IMR-90 (cell line): Measurements from ENCODE around the gene MTR. TPM values are rescaled to one million over a fixed set of nuclear protein-coding genes. Genes with fewer than 3 reads are reported as not detected.

Source experiments
- ATAC-seq: fragments of 200-7000 bp; cut with Tn5 transposase; 2 replicates; pipeline ENCODE4 v1.9.1; 2020; ENCODE audit warnings: low read depth, mild to moderate bottlenecking, moderate library complexity
- BruUV-seq: library from RNA; stranded (reverse); fragments of 400-500 nt; replicated peaks from 2 replicates; lab custom pipeline; 2021; lab: Mats Ljungman, UMichigan
- CTCF ChIA-PET: fragments of 300-600 bp; formaldehyde crosslinking; extraction: SDS; loops from one replicate; lab custom pipeline; 2021; ENCODE audit warnings: antibody characterized with exemption; lab: Yijun Ruan, JAX
- POLR2A ChIA-PET: fragments of 300-600 bp; sonication (Branson Sonifier 250); formaldehyde crosslinking; loops from one replicate; lab custom pipeline; 2022; ENCODE audit warnings: antibody characterized with exemption; ENCODE audit not compliant: unreplicated experiment; lab: Charles Lee
- DNase-seq: peaks from one replicate; pipeline ENCODE4 v3.0.0; 2013
- H2AFZ ChIP-seq: replicated peaks from 2 replicates; pipeline ENCODE3; 2013; ENCODE audit warnings: low read length, mild to moderate bottlenecking; ENCODE audit not compliant: poor library complexity
- H2AK5ac ChIP-seq: 2 replicates; pipeline ENCODE4 v1.6.1; 2013; ENCODE audit warnings: low read depth, low read length, inconsistent platforms
- H2AK9ac ChIP-seq: replicated peaks from 2 replicates; pipeline ENCODE3; 2013; ENCODE audit warnings: mild to moderate bottlenecking, low read depth, low read length, moderate library complexity; ENCODE audit not compliant: poor library complexity
- H2BK120ac ChIP-seq: 2 replicates; pipeline ENCODE4 v1.6.1; 2013; ENCODE audit warnings: low read depth, low read length, inconsistent platforms
- H2BK15ac ChIP-seq: 3 replicates; pipeline ENCODE4 v1.6.1; 2013; ENCODE audit warnings: low read depth, low read length, inconsistent platforms
- H2BK20ac ChIP-seq: 2 replicates; pipeline ENCODE4 v1.6.1; 2013; ENCODE audit warnings: low read depth, mild to moderate bottlenecking, inconsistent platforms, low read length, moderate library complexity
- H2BK5ac ChIP-seq: 2 replicates; pipeline ENCODE4 v1.6.1; 2013; ENCODE audit warnings: mild to moderate bottlenecking, low read depth, low read length, inconsistent platforms; ENCODE audit not compliant: poor library complexity, severe bottlenecking
- H3K14ac ChIP-seq: replicated peaks from 2 replicates; pipeline ENCODE4 v1.6.1; 2013; ENCODE audit warnings: low read depth, low read length, inconsistent platforms
- H3K18ac ChIP-seq: 2 replicates; pipeline ENCODE4 v1.6.1; 2013; ENCODE audit warnings: low read depth, low read length, control low read depth
- H3K23ac ChIP-seq: 2 replicates; pipeline ENCODE4 v1.6.1; 2013; ENCODE audit warnings: low read depth, low read length, inconsistent platforms
- H3K27ac ChIP-seq: 2 replicates; pipeline ENCODE4 v1.5.1; 2013; ENCODE audit warnings: mild to moderate bottlenecking, control low read depth, low read length; ENCODE audit not compliant: insufficient read depth
- H3K27me3 ChIP-seq: 2 replicates; pipeline ENCODE4 v1.6.1; 2013; ENCODE audit warnings: low read length; ENCODE audit not compliant: control insufficient read depth, insufficient read depth
- H3K36me3 ChIP-seq: 2 replicates; pipeline ENCODE4 v1.6.1; 2013; ENCODE audit warnings: low read length, mixed read lengths; ENCODE audit not compliant: control insufficient read depth, insufficient read depth
- H3K4ac ChIP-seq: 2 replicates; pipeline ENCODE4 v1.6.1; 2013; ENCODE audit warnings: low read depth, low read length, inconsistent platforms
- H3K4me1 ChIP-seq: 2 replicates; pipeline ENCODE4 v1.6.1; 2013; ENCODE audit warnings: low read length, mixed read lengths; ENCODE audit not compliant: control insufficient read depth, insufficient read depth
- H3K4me2 ChIP-seq: 2 replicates; pipeline ENCODE4 v1.6.1; 2013; ENCODE audit warnings: low read depth, mild to moderate bottlenecking, control low read depth, low read length, moderate library complexity
- H3K4me3 ChIP-seq: 2 replicates; pipeline ENCODE4 v1.5.1; 2013; ENCODE audit warnings: low read depth, mild to moderate bottlenecking, control low read depth, low read length, moderate library complexity; ENCODE audit not compliant: insufficient read depth
- H3K56ac ChIP-seq: 2 replicates; pipeline ENCODE4 v1.6.1; 2013; ENCODE audit warnings: low read length, inconsistent platforms; ENCODE audit not compliant: insufficient read depth; ENCODE audit errors: extremely low read depth
- H3K79me1 ChIP-seq, 2 experiments: 2 replicates each; pipeline ENCODE4 v1.6.1; 2013; ENCODE audit warnings: low read length in 2 of 2, inconsistent platforms in 1 of 2, low read depth in 1 of 2
- H3K9ac ChIP-seq: 2 replicates; pipeline ENCODE4 v1.6.1; 2013; ENCODE audit warnings: low read depth, low read length, control low read depth
- H3K9me1 ChIP-seq: 2 replicates; pipeline ENCODE4 v1.6.1; 2013; ENCODE audit warnings: low read length, inconsistent platforms; ENCODE audit not compliant: insufficient read depth
- H3K9me3 ChIP-seq: 2 replicates; pipeline ENCODE4 v1.6.1; 2013; ENCODE audit warnings: low read length; ENCODE audit not compliant: control insufficient read depth, insufficient read depth
- H4K20me1 ChIP-seq: 2 replicates; pipeline ENCODE4 v1.6.1; 2013; ENCODE audit warnings: low read length, inconsistent platforms; ENCODE audit not compliant: insufficient read depth
- H4K5ac ChIP-seq: 2 replicates; pipeline ENCODE4 v1.6.1; 2013; ENCODE audit warnings: mild to moderate bottlenecking, low read depth, low read length, control low read depth
- H4K8ac ChIP-seq, 2 experiments: 2 replicates each; pipeline ENCODE4 v1.6.1; 2013; ENCODE audit warnings: low read depth in 2 of 2, low read length in 2 of 2, control low read depth in 1 of 2, inconsistent platforms in 1 of 2
- H4K91ac ChIP-seq: 2 replicates; pipeline ENCODE4 v1.6.1; 2013; ENCODE audit warnings: low read depth, low read length, inconsistent platforms; ENCODE audit not compliant: insufficient read depth
- BHLHE40 ChIP-seq: fragments of 150-350 bp; IDR thresholded peaks from 2 replicates; pipeline ENCODE4 v1.6.1; 2016; ENCODE audit warnings: mild to moderate bottlenecking, low read depth, low read length
- CEBPB ChIP-seq: IDR thresholded peaks from 2 replicates; pipeline ENCODE4 v1.6.1; 2012; ENCODE audit warnings: low read depth, low read length, improper control_type of control experiment
- MAFK ChIP-seq: IDR thresholded peaks from 2 replicates; pipeline ENCODE4 v1.6.1; 2012; ENCODE audit warnings: low read depth, low read length, improper control_type of control experiment
- MAZ ChIP-seq: IDR thresholded peaks from 2 replicates; pipeline ENCODE4 v1.6.1; 2012; ENCODE audit warnings: low read depth, mild to moderate bottlenecking, low read length, improper control_type of control experiment, moderate library complexity, borderline replicate concordance
- MXI1 ChIP-seq: IDR thresholded peaks from 2 replicates; pipeline ENCODE4 v1.6.1; 2012; ENCODE audit warnings: low read depth, mild to moderate bottlenecking, low read length, moderate library complexity, borderline replicate concordance
- NFE2L2 ChIP-seq: fragments of 150-350 bp; IDR thresholded peaks from 2 replicates; pipeline ENCODE4 v1.6.1; 2016; ENCODE audit warnings: low read depth, mild to moderate bottlenecking, low read length
- POLR2A ChIP-seq: IDR thresholded peaks from 2 replicates; pipeline ENCODE4 v1.6.1; 2012; ENCODE audit warnings: mild to moderate bottlenecking, low read depth, low read length
- RCOR1 ChIP-seq: IDR thresholded peaks from 2 replicates; pipeline ENCODE4 v1.6.1; 2012; ENCODE audit warnings: mild to moderate bottlenecking, low read length, improper control_type of control experiment; ENCODE audit not compliant: insufficient replicate concordance
- WGBS, 2 experiments: methylation state at CpG; one replicate each; pipeline versions ENCODE4 v1.1.5 to v1.1.7; 2013; ENCODE audit warnings: missing lambda C conversion rate in 2 of 2; ENCODE audit not compliant: insufficient read length in 1 of 2; ENCODE audit errors: extremely low coverage in 2 of 2; 5-methylcytosine and 5-hydroxymethylcytosine counted together
- dilution Hi-C: fragments of 300-500 bp; cut with HindIII; formaldehyde crosslinking; loops from one replicate; pipeline ENCODE4 v1.14.3; 2018; ENCODE audit warnings: low sequenced_read_pairs; ENCODE audit not compliant: unreplicated experiment
- in situ Hi-C: fragments of 300-500 bp; cut with MboI; formaldehyde crosslinking; loops from 3 replicates; pipeline ENCODE4 v1.14.3; 2019; ENCODE audit warnings: low sequenced_read_pairs, inconsistent platforms, mixed read lengths
- intact Hi-C: fragments of 100-400 bp; cut with micrococcal nuclease; formaldehyde crosslinking; loops from 2 replicates; pipeline ENCODE4 v1.10.0; 2022
- polyA plus RNA-seq, 3 experiments: library from polyadenylated mRNA; depleted of rRNA; stranded (reverse); fragments of >200 nt; gene quantifications; 2 replicates each; pipeline ENCODE4 v1.2.3, GENCODE V29; 2012; ENCODE audit warnings: low replicate concordance in 1 of 3
- total RNA-seq: library from RNA; depleted of rRNA; stranded (reverse); fragments of >200 nt; gene quantifications from 2 replicates; pipeline ENCODE4 v1.2.3, GENCODE V29; 2012
- TF ChIP-seq, protein P1 (sequence below): fragments of 150-350 bp; IDR thresholded peaks from 2 replicates; pipeline ENCODE4 v1.6.1; 2017; ENCODE audit warnings: mild to moderate bottlenecking, antibody characterized with exemption, low read length, low read depth
- TF ChIP-seq, protein P2 (sequence below): conservative IDR thresholded peaks from 2 replicates; pipeline ENCODE4 v1.5.1; 2012; ENCODE audit warnings: mild to moderate bottlenecking, low read depth, low read length, improper control_type of control experiment

Gene MTR
- total and polyA plus RNA-seq, 2 of the 4 experiments (the other 2 are of a cell fraction) = 7.7 to 31.0 TPM

DNA sequence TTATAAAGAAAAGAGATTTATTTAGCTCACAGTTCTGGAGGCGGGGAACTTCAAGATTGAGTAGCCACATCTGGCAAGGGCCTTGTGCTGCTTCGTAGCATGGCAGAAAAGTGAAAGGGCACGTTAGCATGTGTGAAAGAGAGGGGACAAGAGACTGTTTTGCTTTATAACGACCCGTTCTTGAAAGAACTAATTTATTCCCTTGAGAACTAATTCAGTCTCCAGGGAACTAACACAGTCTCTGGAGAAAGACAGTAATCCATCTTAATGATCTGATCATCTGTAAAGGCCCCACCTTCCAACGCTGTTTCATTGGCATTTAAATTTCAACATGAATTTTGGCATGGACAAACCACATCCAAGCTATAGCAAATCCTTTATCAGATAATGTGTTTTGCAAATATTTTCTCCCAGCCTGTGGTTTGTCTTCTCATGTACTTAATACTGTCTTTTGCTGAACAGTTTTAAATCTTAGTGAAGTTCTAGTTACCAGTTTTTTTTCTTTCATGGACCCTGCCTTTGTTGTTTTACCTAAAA, 26.1 kb downstream of the MTR start:
- Histone ChIP-seq H3K27ac (no peak overlapping the region), H2AK5ac (no peak overlapping the region), H2AK9ac (no peak overlapping the region), H2BK5ac (no peak overlapping the region), H2BK120ac (no peak overlapping the region), H3K4ac (no peak overlapping the region), H3K56ac (no peak overlapping the region), H3K4me3 (no peak overlapping the region), H4K5ac (no peak overlapping the region), H4K91ac (no peak overlapping the region), H2BK15ac (no peak overlapping the region), H3K27me3 (no peaks in the 10 kb centered on the region), H3K4me2 (no peak overlapping the region), H3K9me3 (no peaks in the 10 kb centered on the region), H3K23ac (no peak overlapping the region), H2AFZ (no peak overlapping the region), H3K18ac (no peak overlapping the region), H4K20me1 (no peaks in the 10 kb centered on the region), H3K36me3 (peaks cover 21% of the 10 kb centered on the region), H3K14ac (no peak overlapping the region), H2BK20ac (no peak overlapping the region), H4K8ac (no peak overlapping the region), H3K79me1 (peaks cover 0 to 7% of the 10 kb centered on the region in 2 experiments; a peak in 1 of 4 replicates), H3K9me1 (no peaks in the 10 kb centered on the region), H3K4me1 (no peaks in the 10 kb centered on the region), H3K9ac (no peak overlapping the region)
- WGBS, 2 experiments = no CpG with 5 or more reads among the region's 6 CpGs
- in situ Hi-C loops = no loop called here
- intact Hi-C loops = loop anchor here (10.0 kb wide), 1 partner anchor 226 kb away; no protein-coding TSS in a partner anchor
- dilution Hi-C loops = no loop called here
- BruUV-seq = no TSS peak
- DNase-seq (no peak), ATAC-seq (no peak)
- TF ChIP-seq NFE2L2 (no peak), BHLHE40 (no peak), POLR2A (no peak), RCOR1 (no peak), MAFK (no peak), CEBPB (no peak), MXI1 (no peak), MAZ (no peak)
- TF ChIP-seq, protein P1, sequence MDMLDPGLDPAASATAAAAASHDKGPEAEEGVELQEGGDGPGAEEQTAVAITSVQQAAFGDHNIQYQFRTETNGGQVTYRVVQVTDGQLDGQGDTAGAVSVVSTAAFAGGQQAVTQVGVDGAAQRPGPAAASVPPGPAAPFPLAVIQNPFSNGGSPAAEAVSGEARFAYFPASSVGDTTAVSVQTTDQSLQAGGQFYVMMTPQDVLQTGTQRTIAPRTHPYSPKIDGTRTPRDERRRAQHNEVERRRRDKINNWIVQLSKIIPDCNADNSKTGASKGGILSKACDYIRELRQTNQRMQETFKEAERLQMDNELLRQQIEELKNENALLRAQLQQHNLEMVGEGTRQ = no peak
- TF ChIP-seq, protein P2, sequence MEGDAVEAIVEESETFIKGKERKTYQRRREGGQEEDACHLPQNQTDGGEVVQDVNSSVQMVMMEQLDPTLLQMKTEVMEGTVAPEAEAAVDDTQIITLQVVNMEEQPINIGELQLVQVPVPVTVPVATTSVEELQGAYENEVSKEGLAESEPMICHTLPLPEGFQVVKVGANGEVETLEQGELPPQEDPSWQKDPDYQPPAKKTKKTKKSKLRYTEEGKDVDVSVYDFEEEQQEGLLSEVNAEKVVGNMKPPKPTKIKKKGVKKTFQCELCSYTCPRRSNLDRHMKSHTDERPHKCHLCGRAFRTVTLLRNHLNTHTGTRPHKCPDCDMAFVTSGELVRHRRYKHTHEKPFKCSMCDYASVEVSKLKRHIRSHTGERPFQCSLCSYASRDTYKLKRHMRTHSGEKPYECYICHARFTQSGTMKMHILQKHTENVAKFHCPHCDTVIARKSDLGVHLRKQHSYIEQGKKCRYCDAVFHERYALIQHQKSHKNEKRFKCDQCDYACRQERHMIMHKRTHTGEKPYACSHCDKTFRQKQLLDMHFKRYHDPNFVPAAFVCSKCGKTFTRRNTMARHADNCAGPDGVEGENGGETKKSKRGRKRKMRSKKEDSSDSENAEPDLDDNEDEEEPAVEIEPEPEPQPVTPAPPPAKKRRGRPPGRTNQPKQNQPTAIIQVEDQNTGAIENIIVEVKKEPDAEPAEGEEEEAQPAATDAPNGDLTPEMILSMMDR = no peak
- ChIA-PET POLR2A (no interaction called here), CTCF (no interaction called here)
